Stimulated activated CD4-positive, alpha-beta T cell treated with anti-CD3 and anti-CD28 coated beads, Interleukin-1b, Interleukin-23, amount 100 ng/mL, for 1 hour (primary cell): ENCODE measurements around the gene EMSY.

Source experiments
- DNase-seq, 2 donors: peaks; one replicate each; pipeline ENCODE4 v3.0.0-alpha.2; 2020; ENCODE audit warnings: low read depth in 2 of 2

The EMSY gene

DNA sequence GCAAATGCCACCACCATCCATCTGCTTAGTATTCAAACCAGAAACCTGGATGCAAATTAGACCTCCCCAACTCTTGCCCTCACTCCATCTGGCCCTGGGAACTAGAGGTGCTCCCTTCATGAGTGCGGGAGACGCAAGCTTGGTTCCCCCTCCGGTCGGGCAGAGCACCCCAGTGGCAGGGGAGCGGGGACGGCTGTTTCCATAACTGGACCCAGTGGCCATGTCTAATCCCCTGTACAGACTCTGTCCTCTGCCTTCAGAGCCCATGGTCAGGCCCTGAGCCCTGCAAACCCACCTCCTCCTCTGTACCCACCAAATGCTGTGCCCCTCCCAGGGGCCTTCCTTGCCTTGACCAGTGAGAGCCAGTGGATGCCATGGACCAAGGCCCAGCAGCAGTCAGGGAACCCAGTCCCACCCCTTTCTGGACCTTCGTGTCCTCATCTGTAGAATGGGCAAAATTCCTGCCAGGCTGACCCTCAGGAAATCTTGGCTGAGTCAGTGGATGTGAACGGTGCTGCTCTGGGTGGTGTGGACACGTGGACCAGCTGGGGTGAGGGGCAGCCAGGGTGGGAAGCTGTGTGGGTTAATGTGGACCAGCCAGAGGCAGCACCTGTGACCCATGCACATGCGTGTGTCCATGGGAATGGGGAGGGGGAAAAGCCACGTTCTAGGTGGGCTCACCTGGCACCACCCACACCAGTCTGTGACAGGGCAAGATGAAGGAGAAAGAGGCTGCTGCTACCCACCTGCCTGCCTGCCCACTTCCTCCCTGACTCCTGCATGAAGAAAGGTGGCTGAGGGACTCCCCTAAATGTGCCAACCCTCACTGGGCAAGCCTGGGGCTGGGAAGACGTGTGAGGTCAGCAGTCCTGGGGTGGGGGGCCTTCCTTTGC, 153.0 kb downstream of the EMSY start:
- DNase-seq, result no peak

- DNase-seq, result no peak
Observed at GRCh38 chr11:76598426-76598839, 153.6 kb downstream of the EMSY start.

DNA sequence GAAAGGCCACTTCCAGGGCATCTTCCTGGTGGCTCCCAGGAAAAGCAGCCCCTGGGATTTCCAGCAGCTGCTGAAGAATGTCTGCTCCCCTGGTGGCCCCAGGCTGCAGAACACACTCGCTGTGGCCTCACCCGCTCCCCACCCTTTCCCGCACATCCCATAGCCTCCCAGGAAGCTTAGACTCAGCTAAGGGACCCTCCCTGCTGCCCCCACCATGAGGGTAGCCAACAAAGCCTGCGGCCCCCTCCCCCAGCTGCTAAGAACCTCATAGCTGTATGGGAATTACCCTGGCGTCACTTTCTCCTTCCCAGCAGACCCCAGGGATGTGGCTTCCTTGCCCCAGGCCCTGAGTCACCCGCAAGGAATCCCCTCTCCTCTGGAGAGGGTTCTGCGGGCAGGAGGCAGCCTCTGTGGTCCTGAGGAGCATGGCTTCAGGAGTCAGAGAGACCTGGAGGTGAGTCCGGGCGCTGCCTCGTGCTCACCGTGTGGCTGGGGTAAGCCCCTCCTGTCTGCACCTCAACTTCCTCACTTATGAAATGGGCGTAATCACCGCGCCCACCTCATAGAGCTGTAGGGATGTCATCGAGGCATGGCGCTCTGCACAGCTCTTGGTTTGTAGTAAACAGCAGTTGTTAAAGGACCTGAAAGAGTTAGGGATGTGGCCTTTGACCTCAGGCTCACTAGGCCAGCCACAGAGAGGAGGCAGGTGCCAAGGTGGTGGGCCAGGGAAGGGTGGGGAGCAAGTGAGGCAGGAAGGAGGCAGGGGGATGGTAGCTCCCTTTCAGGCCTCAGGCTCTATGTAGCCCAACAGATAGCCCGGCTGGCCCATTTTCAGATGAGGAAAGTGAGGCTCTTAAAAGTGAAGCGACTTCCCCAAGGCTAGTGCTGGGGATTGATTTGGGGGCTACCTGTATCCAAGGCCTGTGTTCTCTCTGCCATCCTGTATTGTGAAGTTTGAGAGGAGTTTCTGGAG, 154.5 kb downstream of the EMSY start:
- no peak for DNase-seq

DNA sequence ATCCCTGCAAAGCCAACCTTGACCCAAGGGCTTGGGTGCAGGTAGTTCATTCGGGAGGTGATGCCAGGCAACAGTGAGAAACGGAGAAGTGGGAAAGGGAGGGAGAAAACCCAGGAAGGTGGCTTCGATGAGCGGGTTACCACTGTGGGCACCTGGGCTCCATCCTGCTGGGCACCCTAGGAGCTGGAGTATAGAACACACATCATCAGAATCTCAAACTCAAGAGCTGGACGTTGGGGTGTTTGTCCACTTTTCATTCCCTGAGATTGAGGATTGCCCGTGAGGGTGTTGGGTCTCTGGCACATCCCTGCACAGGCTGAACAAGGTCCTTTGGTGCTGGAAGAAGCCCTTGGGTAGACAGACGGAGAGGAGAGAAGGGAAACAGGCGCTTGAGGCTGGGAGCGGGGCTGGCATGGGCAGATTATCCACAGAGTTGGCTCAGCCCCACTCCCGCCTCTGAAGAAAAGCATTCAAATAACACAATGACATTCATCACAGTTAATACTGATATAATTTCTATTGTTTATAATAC, 155.4 kb downstream of the EMSY start:
- no peak for DNase-seq

DNA sequence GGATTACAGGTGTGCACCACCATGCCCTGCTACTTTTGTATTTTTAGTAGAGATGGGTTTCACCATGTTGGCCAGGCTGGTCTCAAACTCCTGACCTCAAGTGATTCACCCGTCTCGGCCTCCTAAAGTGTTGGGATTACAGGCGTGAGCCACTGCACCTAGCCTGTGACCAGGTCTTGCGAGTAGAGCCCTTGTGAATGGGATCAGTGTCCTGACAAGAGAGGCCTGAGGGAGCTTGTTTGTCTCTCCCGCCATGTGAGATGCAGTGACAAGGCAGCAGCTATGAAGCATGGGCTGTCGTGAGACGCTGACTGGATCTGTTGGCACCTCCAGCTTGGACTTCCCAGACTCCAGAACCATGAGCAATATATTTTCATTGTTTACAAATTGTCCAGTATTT, 156.5 kb downstream of the EMSY start:
- DNase-seq, result no peak

DNA sequence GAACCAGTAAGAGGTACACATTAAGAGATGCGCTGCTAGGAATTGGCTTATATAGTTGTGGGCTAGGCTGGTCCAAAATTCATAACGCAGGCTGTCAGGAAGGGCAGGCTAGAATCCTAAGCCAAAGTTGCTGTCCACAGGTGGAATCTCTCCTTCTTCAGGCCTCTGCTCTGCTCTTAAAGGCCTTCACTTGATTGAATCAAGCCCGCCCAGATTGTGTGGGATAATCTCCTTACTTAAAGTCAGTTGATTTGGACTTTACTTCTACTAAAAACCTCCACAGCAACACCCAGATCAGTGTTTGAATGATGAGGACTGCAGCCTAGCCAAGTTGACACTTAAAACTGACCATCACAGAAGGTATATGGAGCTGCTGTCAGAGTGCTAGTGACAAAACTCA, 156.9 kb downstream of the EMSY start:
- DNase-seq, result no peak

DNA sequence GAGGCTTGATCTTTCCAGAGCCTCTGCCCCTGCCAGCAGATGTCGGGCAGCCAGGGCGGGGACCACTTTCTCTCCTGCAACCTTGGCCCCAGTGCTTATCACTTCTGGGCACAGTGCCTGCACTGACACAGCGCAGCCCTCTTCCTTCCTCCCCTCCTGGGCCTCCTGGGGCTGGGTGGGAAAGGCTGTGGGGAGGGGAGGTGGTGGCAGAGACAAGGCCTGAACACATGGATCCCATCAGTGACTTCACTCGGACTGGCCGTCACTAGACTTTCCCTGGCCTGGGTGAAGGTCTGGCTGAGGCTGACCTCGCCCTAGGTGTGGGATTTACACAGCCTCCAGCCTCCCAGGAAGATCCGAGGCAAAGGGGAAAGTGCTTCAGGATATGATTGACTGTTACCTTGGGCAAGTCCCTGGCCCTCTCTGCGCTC, 157.6 kb downstream of the EMSY start:
- DNase-seq, result no peak
